ENCODE data around the gene MYH1.

Gene MYH1

DNA sequence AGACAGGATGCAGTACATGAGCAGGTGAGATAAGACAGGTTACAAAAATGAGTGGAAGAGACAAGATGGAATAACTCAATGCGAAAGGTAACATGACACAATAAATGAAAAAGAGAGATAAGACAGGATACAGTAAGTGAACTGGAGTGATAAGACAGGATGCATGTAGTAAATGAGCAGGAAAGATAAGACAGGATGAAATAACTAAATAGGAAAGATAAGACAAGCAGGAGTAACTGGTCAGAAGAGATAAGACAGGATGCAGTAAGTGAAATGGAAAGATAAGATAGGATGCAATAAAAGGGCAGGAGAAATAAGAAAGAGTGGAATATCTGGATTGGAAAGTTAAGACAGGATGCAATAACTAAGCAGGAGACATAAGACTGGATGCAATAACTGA lies 40.6 kb downstream of the MYH1 start:
- DNase-seq: no peak

- no peak for DNase-seq
Measured at GRCh38 chr17:10474536-10474935, 43.8 kb downstream of the MYH1 start.

DNA sequence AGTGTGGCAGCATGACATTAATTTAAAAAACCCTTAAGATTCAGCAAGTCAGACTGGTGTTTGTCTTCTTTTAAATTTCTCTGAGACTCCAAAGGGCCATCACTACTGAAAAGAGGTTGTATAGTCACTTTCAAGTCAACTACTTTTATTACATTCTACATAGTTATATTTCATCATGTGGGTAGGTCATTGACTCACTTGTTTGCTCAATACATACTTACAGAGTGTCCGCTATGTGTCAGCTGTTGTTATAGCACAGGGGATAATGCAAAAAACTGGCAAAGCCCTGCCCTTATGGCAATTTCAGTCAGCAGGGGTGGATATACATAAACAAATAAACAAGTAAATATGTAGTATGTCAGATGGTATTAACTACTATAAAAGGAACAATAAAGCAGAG lies 46.5 kb downstream of the MYH1 start:
- no peak for DNase-seq

GRCh38 chr17:10469459-10469858 lies 48.9 kb downstream of the MYH1 start, which contains the start of gene MYH4:
TSS of gene MYH4 (minus strand) at chr17:10469559. CDS start at chr17:10466745, 2,814 bp downstream.
- no peak for DNase-seq

DNA sequence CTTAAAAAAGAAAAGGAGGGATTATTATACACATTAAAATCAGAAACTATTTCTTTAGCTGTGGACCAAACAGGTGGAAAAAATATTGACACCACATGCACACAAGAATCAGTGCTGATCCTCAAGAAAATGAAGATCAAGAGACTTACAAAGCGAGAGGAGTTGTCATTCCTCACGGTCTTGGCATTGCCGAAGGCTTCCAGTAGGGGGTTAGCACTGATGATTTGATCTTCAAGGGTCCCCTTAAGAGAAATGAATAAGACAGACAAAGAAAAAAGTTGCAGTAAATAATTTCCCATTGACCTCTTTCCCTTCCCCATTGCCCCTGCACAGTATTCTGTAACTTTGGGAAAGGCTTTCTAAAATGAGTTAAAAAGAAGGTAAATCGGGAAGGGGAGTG lies 54.9 kb downstream of the MYH1 start:
- no peak for DNase-seq

DNA sequence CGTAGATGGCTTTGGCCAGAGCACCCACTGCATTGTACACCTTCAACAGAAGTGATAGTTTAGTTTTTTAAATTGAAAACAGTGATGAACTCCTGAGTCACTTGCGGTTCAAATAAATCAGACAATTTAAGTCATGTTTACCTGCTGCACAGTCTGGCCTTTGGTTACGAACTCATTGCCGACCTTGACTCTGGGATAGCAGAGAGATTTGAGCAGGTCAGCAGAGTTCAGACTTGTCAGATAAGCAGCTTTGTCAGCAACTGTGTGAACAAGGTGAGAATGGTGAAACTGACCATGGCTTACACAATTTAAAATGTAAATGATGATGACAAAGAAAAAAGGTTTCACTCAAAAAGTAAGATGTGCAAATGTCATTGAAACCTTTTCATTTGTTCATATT lies 58.3 kb downstream of the MYH1 start:
- DNase-seq: no peak

- DNase-seq: no peak
Measured at GRCh38 chr17:10458701-10459100, 59.6 kb downstream of the MYH1 start.

- DNase-seq: no peak
Measured at GRCh38 chr17:10457952-10458351, 60.4 kb downstream of the MYH1 start.

DNA sequence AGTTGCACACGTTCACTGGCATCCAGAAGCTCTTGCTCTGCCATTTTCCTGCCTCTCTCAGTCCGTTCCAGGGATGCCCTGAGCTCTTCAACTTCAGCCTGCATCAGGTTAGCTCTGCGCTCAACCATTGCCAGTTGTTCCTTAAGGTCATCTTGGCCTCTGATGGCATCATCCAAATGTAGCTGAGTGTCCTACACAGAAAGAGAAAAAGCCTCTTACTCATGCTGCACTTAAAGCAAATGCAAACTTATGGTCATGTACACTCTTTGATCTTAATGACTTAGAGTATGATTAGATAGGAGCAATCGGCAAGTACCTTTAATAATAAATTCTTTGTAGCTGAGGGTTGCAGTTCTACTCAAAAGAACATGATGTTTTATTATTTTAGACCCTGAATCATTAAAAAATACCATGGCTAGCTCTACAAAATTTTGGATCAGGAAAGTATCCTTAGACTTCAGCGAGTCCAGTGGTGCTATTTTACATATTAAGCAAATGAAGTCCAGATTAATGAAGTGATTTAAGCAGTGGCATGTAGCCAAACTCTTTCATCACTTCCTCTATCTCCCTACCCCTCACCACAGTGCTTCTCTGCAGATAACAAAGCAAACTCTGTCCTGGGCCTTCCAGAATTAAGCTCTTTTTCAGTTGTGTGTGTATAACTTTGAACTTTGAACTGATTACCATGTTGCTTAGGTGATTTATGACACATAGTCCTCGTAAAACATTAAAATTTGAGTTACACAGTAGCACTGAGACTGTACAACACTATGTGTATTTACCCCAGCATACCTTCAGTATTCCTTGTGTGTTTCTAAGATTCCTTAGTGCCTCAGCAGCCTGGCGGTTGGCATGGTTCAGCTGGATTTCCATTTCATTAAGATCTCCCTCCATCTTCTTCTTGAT lies 71.1 kb downstream of the MYH1 start:
- no peak for DNase-seq

All from activated effector memory CD4-positive, alpha-beta T cell treated with anti-CD3 and anti-CD28 coated beads, Interleukin-2, amount 50 U/mL, for 16 hours (primary cell).